ENCODE data around the gene NUP62.

GRCh38 chr19:49954092-49954829, 25.0 kb upstream of the NUP62 start:
- no peak for TF ChIP-seq CTCF (conservative IDR thresholded peaks at IDR 0.05; ENCODE audit: low read depth in 2 of 2)
- TF ChIP-seq CREB1 (CRISPR knock-in tag; IDR thresholded peaks at IDR 0.05; ENCODE audit: low read depth): no peak
- no peak for TF ChIP-seq POLR2AphosphoS5 (IDR thresholded peaks at IDR 0.05; ENCODE audit: low read depth)
- TF ChIP-seq REST (IDR thresholded peaks at IDR 0.05; ENCODE audit: unreplicated experiment): no peak
- TF ChIP-seq EZH2phosphoT487 (IDR thresholded peaks at IDR 0.05; ENCODE audit: unreplicated experiment): no peak
- TF ChIP-seq ZNF462 (CRISPR knock-in tag; IDR thresholded peaks at IDR 0.05): no peak
- TF ChIP-seq EZH2 (IDR thresholded peaks at IDR 0.05; ENCODE audit: low read depth, unreplicated experiment): no peak
- TF ChIP-seq STAT1 (IDR thresholded peaks at IDR 0.05; ENCODE audit: unreplicated experiment): no peak
- no peak for TF ChIP-seq JUNB (IDR thresholded peaks at IDR 0.05; ENCODE audit: unreplicated experiment)
- TF ChIP-seq ETS1 (IDR thresholded peaks at IDR 0.05): no peak
- no peak for TF ChIP-seq NANOG (IDR thresholded peaks at IDR 0.05; ENCODE audit: borderline replicate concordance)
- no peak for TF ChIP-seq ZNF114 (CRISPR knock-in tag; IDR thresholded peaks at IDR 0.05)
